Measurements from ENCODE around the gene KANSL1. TPM values are rescaled to one million over a fixed set of nuclear protein-coding genes. Genes with fewer than 3 reads are reported as not detected.

KANSL1 gene
- total and polyA plus RNA-seq, 9 of the 15 experiments (the other 6 are each of a cell fraction or from before 2014, with no cell fraction given) = 3.6 to 55.4 (median 31.8) TPM

GRCh38 chr17:46193626-46194392 is 580 bp upstream of the KANSL1 start (continued):
- TF ChIP-seq ZBTB7A (IDR thresholded peaks at IDR 0.05; ENCODE audit: borderline replicate concordance, control insufficient read depth, low read depth, low read length) (peak; percentile 42; the same call in 1 of the 2 replicates), ZFP30 (CRISPR knock-in tag; IDR thresholded peaks at IDR 0.05; ENCODE audit: borderline replicate concordance) (no peak), ZNF431 (CRISPR knock-in tag; IDR thresholded peaks at IDR 0.05) (peak; percentile 67), YY1 (IDR thresholded peaks at IDR 0.05; ENCODE audit: borderline replicate concordance in 1 of 3, control insufficient read depth in 1 of 3, extremely low read depth in 1 of 3, insufficient read depth in 3 of 3, insufficient read length in 1 of 3, insufficient replicate concordance in 2 of 3, low read depth in 1 of 3, low read length in 2 of 3) (peak; percentile 50 to 94 (median 89)), SRF (CRISPR knock-in tag; IDR thresholded peaks at IDR 0.05) (peak in 1 of 2 experiments; percentile 79; a peak in 3 of 4 replicates), ZNF407 (IDR thresholded peaks at IDR 0.05; ENCODE audit: low read depth) (no peak), KDM1A (IDR thresholded peaks at IDR 0.05) (no peak), ZFP36 (IDR thresholded peaks at IDR 0.05; ENCODE audit: low read depth, low read length, partially characterized antibody) (no peak), ZNF644 (tag; IDR thresholded peaks at IDR 0.05; ENCODE audit: low read depth) (0 out of 2 replicates have a peak, but pooled peaks have one; percentile 37)
- TF ChIP-seq, protein P1, sequence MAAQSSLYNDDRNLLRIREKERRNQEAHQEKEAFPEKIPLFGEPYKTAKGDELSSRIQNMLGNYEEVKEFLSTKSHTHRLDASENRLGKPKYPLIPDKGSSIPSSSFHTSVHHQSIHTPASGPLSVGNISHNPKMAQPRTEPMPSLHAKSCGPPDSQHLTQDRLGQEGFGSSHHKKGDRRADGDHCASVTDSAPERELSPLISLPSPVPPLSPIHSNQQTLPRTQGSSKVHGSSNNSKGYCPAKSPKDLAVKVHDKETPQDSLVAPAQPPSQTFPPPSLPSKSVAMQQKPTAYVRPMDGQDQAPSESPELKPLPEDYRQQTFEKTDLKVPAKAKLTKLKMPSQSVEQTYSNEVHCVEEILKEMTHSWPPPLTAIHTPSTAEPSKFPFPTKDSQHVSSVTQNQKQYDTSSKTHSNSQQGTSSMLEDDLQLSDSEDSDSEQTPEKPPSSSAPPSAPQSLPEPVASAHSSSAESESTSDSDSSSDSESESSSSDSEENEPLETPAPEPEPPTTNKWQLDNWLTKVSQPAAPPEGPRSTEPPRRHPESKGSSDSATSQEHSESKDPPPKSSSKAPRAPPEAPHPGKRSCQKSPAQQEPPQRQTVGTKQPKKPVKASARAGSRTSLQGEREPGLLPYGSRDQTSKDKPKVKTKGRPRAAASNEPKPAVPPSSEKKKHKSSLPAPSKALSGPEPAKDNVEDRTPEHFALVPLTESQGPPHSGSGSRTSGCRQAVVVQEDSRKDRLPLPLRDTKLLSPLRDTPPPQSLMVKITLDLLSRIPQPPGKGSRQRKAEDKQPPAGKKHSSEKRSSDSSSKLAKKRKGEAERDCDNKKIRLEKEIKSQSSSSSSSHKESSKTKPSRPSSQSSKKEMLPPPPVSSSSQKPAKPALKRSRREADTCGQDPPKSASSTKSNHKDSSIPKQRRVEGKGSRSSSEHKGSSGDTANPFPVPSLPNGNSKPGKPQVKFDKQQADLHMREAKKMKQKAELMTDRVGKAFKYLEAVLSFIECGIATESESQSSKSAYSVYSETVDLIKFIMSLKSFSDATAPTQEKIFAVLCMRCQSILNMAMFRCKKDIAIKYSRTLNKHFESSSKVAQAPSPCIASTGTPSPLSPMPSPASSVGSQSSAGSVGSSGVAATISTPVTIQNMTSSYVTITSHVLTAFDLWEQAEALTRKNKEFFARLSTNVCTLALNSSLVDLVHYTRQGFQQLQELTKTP (IDR thresholded peaks at IDR 0.05; ENCODE audit: low read depth in 1 of 2, partially characterized antibody in 2 of 2) = peak in 1 of 2 experiments; percentile 91

Measured in K562 (cell line).